B cell (primary cell): ENCODE results near the gene OR52E6.

ENCODE experiments used
- EZH2 ChIP-seq: IDR thresholded peaks from 2 replicates; pipeline ENCODE4 v1.6.1; 2012; ENCODE audit warnings: borderline replicate concordance, low read depth, mild to moderate bottlenecking, moderate library complexity, low read length; ENCODE audit not compliant: insufficient read depth, poor library complexity, severe bottlenecking
- TF ChIP-seq, protein P1 (sequence below): fragments of 200-600 bp; IDR thresholded peaks from one replicate; pipeline ENCODE4 v1.8.0; 2022; ENCODE audit warnings: antibody characterized with exemption, mild to moderate bottlenecking

DNA sequence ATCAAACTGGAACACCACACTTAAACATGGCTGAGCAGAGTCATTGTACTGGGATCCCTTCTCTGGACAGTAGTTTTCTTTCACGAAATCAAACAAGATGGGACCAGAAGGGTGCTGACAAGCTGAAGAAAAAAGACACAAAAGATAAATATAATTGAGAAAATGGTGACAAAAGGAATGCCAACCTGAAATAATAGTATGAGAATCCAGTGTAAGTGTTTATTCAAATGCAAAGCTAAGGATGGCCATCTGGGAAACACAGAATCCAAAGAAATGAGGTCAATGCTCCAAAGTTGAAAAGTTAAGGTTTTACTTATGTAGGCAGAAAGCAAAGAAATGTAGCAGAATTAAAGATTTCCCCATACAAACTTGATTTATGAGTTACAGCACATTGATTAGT, 46.0 kb upstream of the OR52E6 start:
- TF ChIP-seq, protein P1, sequence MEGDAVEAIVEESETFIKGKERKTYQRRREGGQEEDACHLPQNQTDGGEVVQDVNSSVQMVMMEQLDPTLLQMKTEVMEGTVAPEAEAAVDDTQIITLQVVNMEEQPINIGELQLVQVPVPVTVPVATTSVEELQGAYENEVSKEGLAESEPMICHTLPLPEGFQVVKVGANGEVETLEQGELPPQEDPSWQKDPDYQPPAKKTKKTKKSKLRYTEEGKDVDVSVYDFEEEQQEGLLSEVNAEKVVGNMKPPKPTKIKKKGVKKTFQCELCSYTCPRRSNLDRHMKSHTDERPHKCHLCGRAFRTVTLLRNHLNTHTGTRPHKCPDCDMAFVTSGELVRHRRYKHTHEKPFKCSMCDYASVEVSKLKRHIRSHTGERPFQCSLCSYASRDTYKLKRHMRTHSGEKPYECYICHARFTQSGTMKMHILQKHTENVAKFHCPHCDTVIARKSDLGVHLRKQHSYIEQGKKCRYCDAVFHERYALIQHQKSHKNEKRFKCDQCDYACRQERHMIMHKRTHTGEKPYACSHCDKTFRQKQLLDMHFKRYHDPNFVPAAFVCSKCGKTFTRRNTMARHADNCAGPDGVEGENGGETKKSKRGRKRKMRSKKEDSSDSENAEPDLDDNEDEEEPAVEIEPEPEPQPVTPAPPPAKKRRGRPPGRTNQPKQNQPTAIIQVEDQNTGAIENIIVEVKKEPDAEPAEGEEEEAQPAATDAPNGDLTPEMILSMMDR, result no peak
- TF ChIP-seq EZH2, result no peak
